GM12875 (cell line): Measurements from ENCODE around the gene COL6A3.

Experiments used
- H3K4me3 ChIP-seq: one replicate; pipeline ENCODE4 v1.5.1; 2011; ENCODE audit warnings: low read depth, low read length, control low read depth
- CTCF ChIP-seq: IDR thresholded peaks from 2 replicates; pipeline ENCODE4 v1.5.1; 2011; ENCODE audit warnings: low read depth, mild to moderate bottlenecking, control low read depth, inconsistent platforms, low read length, moderate library complexity, borderline replicate concordance; ENCODE audit not compliant: insufficient read depth

The COL6A3 gene

GRCh38 chr2:237294460-237294859, 119.5 kb downstream of the COL6A3 start:
- TF ChIP-seq CTCF: no peak
- no peak overlapping the region for H3K4me3 ChIP-seq

GRCh38 chr2:237293978-237294377, 120.0 kb downstream of the COL6A3 start:
- TF ChIP-seq CTCF: no peak

GRCh38 chr2:237291138-237291792, 122.7 kb downstream of the COL6A3 start:
- H3K4me3 ChIP-seq: no peak overlapping the region

More at GRCh38 chr2:237293978-237294377, 120.0 kb downstream of the COL6A3 start:
- H3K4me3 ChIP-seq: no peak overlapping the region

GRCh38 chr2:237290261-237290660, 123.7 kb downstream of the COL6A3 start:
- no peak for TF ChIP-seq CTCF
- no peak overlapping the region for H3K4me3 ChIP-seq

More at GRCh38 chr2:237291138-237291792, 122.7 kb downstream of the COL6A3 start:
- TF ChIP-seq CTCF: no peak

GRCh38 chr2:237289139-237289538, 124.8 kb downstream of the COL6A3 start:
- no peak for TF ChIP-seq CTCF
- H3K4me3 ChIP-seq: no peak overlapping the region

- no peak for TF ChIP-seq CTCF
- H3K4me3 ChIP-seq: no peak overlapping the region
These were observed 126.1 kb downstream of the COL6A3 start for GRCh38 chr2:237287872-237288271.
